ENCODE data around the gene NDST1. TPM values are rescaled to one million over a fixed set of nuclear protein-coding genes. Genes with fewer than 3 reads are reported as not detected.

NDST1 gene
- total RNA-seq, 4 donors from 2014 or later: 58.3 to 146 (median 72.1) TPM

- H3K27me3 ChIP-seq: no peaks in the 10 kb centered on the region
- TF ChIP-seq, protein P1, sequence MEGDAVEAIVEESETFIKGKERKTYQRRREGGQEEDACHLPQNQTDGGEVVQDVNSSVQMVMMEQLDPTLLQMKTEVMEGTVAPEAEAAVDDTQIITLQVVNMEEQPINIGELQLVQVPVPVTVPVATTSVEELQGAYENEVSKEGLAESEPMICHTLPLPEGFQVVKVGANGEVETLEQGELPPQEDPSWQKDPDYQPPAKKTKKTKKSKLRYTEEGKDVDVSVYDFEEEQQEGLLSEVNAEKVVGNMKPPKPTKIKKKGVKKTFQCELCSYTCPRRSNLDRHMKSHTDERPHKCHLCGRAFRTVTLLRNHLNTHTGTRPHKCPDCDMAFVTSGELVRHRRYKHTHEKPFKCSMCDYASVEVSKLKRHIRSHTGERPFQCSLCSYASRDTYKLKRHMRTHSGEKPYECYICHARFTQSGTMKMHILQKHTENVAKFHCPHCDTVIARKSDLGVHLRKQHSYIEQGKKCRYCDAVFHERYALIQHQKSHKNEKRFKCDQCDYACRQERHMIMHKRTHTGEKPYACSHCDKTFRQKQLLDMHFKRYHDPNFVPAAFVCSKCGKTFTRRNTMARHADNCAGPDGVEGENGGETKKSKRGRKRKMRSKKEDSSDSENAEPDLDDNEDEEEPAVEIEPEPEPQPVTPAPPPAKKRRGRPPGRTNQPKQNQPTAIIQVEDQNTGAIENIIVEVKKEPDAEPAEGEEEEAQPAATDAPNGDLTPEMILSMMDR (IDR thresholded peaks at IDR 0.05): no peak
- TF ChIP-seq EP300 (IDR thresholded peaks at IDR 0.05) (no peak), POLR2AphosphoS5 (IDR thresholded peaks at IDR 0.05) (no peak), POLR2A (IDR thresholded peaks at IDR 0.05) (no peak)
- no peaks in the 10 kb centered on the region for H3K9me3 ChIP-seq
- H3K27ac ChIP-seq: peak overlapping the region in 3 of 4 donors; percentile 61 to 75 (median 73)
- WGBS, 2 donors (ENCODE audit: low coverage in 1 of 2): 18 to 27% methylated on average over 4 of the region's 6 CpGs
- H3K36me3 ChIP-seq: no peaks in the 10 kb centered on the region
- ATAC-seq: no peak
- peaks cover 5 to 92% (median 72%) of the 10 kb centered on the region in 3 donors for H3K4me1 ChIP-seq
- H3K4me3 ChIP-seq: no peak overlapping the region
These were observed 9.4 kb upstream of the NDST1 start for GRCh38 chr5:150498501-150498900.

DNA sequence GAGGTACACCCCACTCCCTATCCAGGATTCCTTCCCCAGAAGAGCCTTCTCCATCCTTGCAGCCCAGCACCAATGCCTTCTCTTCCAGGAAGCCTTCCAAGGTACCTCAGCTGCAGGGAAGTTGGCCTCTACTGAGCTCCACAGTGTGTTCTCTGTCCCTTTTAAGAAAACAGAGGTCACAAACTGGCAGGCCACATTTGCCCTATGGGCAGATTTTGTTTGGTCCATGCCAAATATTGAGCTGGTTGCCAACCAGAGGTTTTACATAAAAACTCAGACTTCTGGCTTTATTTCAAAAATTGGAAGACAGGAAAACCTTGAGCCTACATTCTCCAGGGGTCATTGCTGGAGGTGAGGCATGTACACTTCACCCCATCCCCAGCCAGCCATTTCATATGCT is 9.0 kb upstream of the NDST1 start:
- peak overlapping the region in 3 of 4 donors; percentile 61 to 75 (median 73) for H3K27ac ChIP-seq
- no peak for ATAC-seq
- TF ChIP-seq POLR2A (IDR thresholded peaks at IDR 0.05) (no peak), POLR2AphosphoS5 (IDR thresholded peaks at IDR 0.05) (no peak), EP300 (IDR thresholded peaks at IDR 0.05) (no peak)
- TF ChIP-seq, protein P1 (IDR thresholded peaks at IDR 0.05): no peak
- no peak overlapping the region for H3K4me3 ChIP-seq
- no peaks in the 10 kb centered on the region for H3K9me3 ChIP-seq
- H3K4me1 ChIP-seq: peaks cover 5 to 94% (median 77%) of the 10 kb centered on the region in 3 donors
- no peaks in the 10 kb centered on the region for H3K36me3 ChIP-seq
- H3K27me3 ChIP-seq: no peaks in the 10 kb centered on the region

- peak overlapping the region in 3 of 4 donors; percentile 50 to 75 (median 73) for H3K27ac ChIP-seq
- H3K27me3 ChIP-seq: no peaks in the 10 kb centered on the region
- no peak for TF ChIP-seq EP300 (IDR thresholded peaks at IDR 0.05)
- TF ChIP-seq, protein P1 (IDR thresholded peaks at IDR 0.05): no peak
- TF ChIP-seq POLR2AphosphoS5 (IDR thresholded peaks at IDR 0.05): no peak
- no peak overlapping the region for H3K4me3 ChIP-seq
- ATAC-seq: no peak
- peaks cover 5 to 96% (median 82%) of the 10 kb centered on the region in 3 donors for H3K4me1 ChIP-seq
- 80% methylated on average over 3 of the region's 7 CpGs; no CpG with 5 or more reads in 1 of the 2 donors for WGBS, 2 donors (ENCODE audit: low coverage in 1 of 2)
- no peaks in the 10 kb centered on the region for H3K36me3 ChIP-seq
- no peaks in the 10 kb centered on the region for H3K9me3 ChIP-seq
These were observed 8.4 kb upstream of the NDST1 start for GRCh38 chr5:150499437-150499956.

DNA sequence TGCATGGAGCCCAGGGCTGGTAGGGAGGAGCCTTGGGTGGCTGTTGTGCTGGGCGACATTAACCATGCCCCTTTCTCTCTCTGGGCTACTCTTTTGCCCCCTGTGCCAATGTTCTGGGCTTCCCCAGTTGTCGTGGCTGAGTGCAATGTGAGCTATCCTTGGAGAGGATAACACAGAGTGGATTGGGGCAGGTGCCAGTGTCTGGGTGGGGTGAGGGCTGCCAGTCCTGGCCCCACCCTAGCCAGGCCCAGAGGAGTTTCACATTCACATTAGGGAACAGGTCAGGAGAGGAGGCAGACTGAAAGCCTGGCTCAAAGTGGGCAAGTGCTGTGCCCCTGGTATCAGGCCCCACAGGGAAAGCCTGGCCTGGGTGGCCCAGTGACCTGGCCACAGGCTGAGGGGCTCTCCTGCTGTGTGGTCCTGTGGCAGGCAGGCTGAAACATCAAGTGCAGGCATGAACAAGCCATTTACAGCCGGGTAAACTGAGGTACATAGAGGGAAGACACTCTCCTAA is 7.5 kb upstream of the NDST1 start:
- 83% methylated on average over 1 of the region's 3 CpGs; no CpG with 5 or more reads in 1 of the 2 donors for WGBS, 2 donors (ENCODE audit: low coverage in 1 of 2)
- H3K4me1 ChIP-seq: peaks cover 5 to 98% (median 84%) of the 10 kb centered on the region in 3 donors
- no peak for ATAC-seq
- H3K36me3 ChIP-seq: no peaks in the 10 kb centered on the region
- no peaks in the 10 kb centered on the region for H3K27me3 ChIP-seq
- peak overlapping the region in 3 of 4 donors; percentile 50 to 75 (median 73) for H3K27ac ChIP-seq
- TF ChIP-seq EP300 (IDR thresholded peaks at IDR 0.05): no peak
- no peak for TF ChIP-seq POLR2A (IDR thresholded peaks at IDR 0.05)
- TF ChIP-seq, protein P1 (IDR thresholded peaks at IDR 0.05): no peak
- no peak for TF ChIP-seq POLR2AphosphoS5 (IDR thresholded peaks at IDR 0.05)
- H3K9me3 ChIP-seq: no peaks in the 10 kb centered on the region
- no peak overlapping the region for H3K4me3 ChIP-seq

DNA sequence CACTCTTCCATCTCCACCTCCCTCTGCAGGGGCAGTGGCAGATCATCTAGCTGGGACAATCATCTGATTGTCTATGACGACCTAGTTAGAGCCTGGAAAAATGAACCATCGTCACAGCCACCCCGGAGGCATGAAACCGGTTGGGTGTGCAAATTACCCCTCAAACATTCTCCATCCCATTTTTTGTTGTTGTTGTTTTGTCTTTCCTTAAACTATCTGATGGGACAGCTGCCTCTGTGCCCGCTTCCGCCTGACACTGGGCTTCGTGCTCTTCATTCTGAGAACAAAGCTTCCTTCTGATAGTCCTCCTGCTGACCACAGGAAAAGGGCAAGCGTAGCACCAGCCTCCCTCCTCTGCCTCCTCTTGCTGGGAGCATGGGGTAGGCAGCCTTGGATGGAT is 7.0 kb upstream of the NDST1 start:
- Histone ChIP-seq H3K27ac (peak overlapping the region in 3 of 4 donors; percentile 50 to 75 (median 73)), H3K4me3 (no peak overlapping the region), H3K27me3 (no peaks in the 10 kb centered on the region), H3K4me1 (peaks cover 5 to 100% (median 84%) of the 10 kb centered on the region in 3 donors), H3K9me3 (no peaks in the 10 kb centered on the region), H3K36me3 (no peaks in the 10 kb centered on the region)
- ATAC-seq: no peak
- no peak for TF ChIP-seq EP300 (IDR thresholded peaks at IDR 0.05)
- TF ChIP-seq POLR2AphosphoS5 (IDR thresholded peaks at IDR 0.05): no peak
- TF ChIP-seq, protein P1 (IDR thresholded peaks at IDR 0.05): no peak
- no peak for TF ChIP-seq POLR2A (IDR thresholded peaks at IDR 0.05)
- WGBS, 2 donors (ENCODE audit: low coverage in 1 of 2): 78 to 83% methylated on average over 6 to 7 of the region's 8 CpGs
